Measurements from ENCODE around the gene KBTBD7.
A peak's percentile ranks its signal among the peaks of the same experiment; 100 is the strongest.

KBTBD7 gene

GRCh38 chr13:41213316-41213715, 18.9 kb upstream of the KBTBD7 start:
- DNase-seq = no peak
- TF ChIP-seq POLR2A (IDR thresholded peaks at IDR 0.05; ENCODE audit: low read length) (no peak), GATA1 (IDR thresholded peaks at IDR 0.05; ENCODE audit: low read depth, low read length) (no peak)

- no peak for DNase-seq
- no peak for TF ChIP-seq POLR2A (IDR thresholded peaks at IDR 0.05; ENCODE audit: low read length)
Measured at GRCh38 chr13:41212881-41213280, 18.5 kb upstream of the KBTBD7 start.

GRCh38 chr13:41211062-41211461, 16.7 kb upstream of the KBTBD7 start:
- no peak for TF ChIP-seq GATA1 (IDR thresholded peaks at IDR 0.05; ENCODE audit: low read depth, low read length)
- no peak for TF ChIP-seq POLR2A (IDR thresholded peaks at IDR 0.05; ENCODE audit: low read length)
- DNase-seq = no peak

GRCh38 chr13:41206467-41206866, 12.1 kb upstream of the KBTBD7 start:
- TF ChIP-seq GATA1 (IDR thresholded peaks at IDR 0.05; ENCODE audit: low read depth, low read length) (no peak), POLR2A (IDR thresholded peaks at IDR 0.05; ENCODE audit: low read length) (no peak)
- DNase-seq = no peak

- TF ChIP-seq GATA1 (IDR thresholded peaks at IDR 0.05; ENCODE audit: low read depth, low read length) (no peak), POLR2A (IDR thresholded peaks at IDR 0.05; ENCODE audit: low read length) (no peak)
- DNase-seq = no peak
Measured at GRCh38 chr13:41203810-41204209, 9.4 kb upstream of the KBTBD7 start.

- no peak for DNase-seq
- no peak for TF ChIP-seq POLR2A (IDR thresholded peaks at IDR 0.05; ENCODE audit: low read length)
- no peak for TF ChIP-seq GATA1 (IDR thresholded peaks at IDR 0.05; ENCODE audit: low read depth, low read length)
Measured at GRCh38 chr13:41200126-41200525, 5.8 kb upstream of the KBTBD7 start.

GRCh38 chr13:41199526-41199925, 5.2 kb upstream of the KBTBD7 start:
- TF ChIP-seq POLR2A (IDR thresholded peaks at IDR 0.05; ENCODE audit: low read length) (no peak), GATA1 (IDR thresholded peaks at IDR 0.05; ENCODE audit: low read depth, low read length) (no peak)
- no peak for DNase-seq

- DNase-seq = no peak
Measured at GRCh38 chr13:41199079-41199478, 4.7 kb upstream of the KBTBD7 start.

GRCh38 chr13:41196620-41197019, 2.3 kb upstream of the KBTBD7 start:
- no peak for TF ChIP-seq POLR2A (IDR thresholded peaks at IDR 0.05; ENCODE audit: low read length)
- no peak for TF ChIP-seq GATA1 (IDR thresholded peaks at IDR 0.05; ENCODE audit: low read depth, low read length)
- DNase-seq = peak; percentile 14 to 20

More at GRCh38 chr13:41199079-41199478, 4.7 kb upstream of the KBTBD7 start:
- no peak for TF ChIP-seq POLR2A (IDR thresholded peaks at IDR 0.05; ENCODE audit: low read length)
- no peak for TF ChIP-seq GATA1 (IDR thresholded peaks at IDR 0.05; ENCODE audit: low read depth, low read length)

GRCh38 chr13:41196011-41196410, 1.6 kb upstream of the KBTBD7 start:
- DNase-seq = no peak
- TF ChIP-seq GATA1 (IDR thresholded peaks at IDR 0.05; ENCODE audit: low read depth, low read length) (no peak), POLR2A (IDR thresholded peaks at IDR 0.05; ENCODE audit: low read length) (no peak)

- DNase-seq = no peak
- TF ChIP-seq GATA1 (IDR thresholded peaks at IDR 0.05; ENCODE audit: low read depth, low read length) = no peak
- TF ChIP-seq POLR2A (IDR thresholded peaks at IDR 0.05; ENCODE audit: low read length) = no peak
Measured at GRCh38 chr13:41193469-41193868, 900 bp downstream of the KBTBD7 start.

GRCh38 chr13:41188584-41188983, 5.8 kb downstream of the KBTBD7 start:
- TF ChIP-seq POLR2A (IDR thresholded peaks at IDR 0.05; ENCODE audit: low read length) (no peak), GATA1 (IDR thresholded peaks at IDR 0.05; ENCODE audit: low read depth, low read length) (no peak)
- DNase-seq = no peak

GRCh38 chr13:41186481-41186880, 7.9 kb downstream of the KBTBD7 start:
- no peak for TF ChIP-seq POLR2A (IDR thresholded peaks at IDR 0.05; ENCODE audit: low read length)
- no peak for TF ChIP-seq GATA1 (IDR thresholded peaks at IDR 0.05; ENCODE audit: low read depth, low read length)
- no peak for DNase-seq

- DNase-seq = no peak
- no peak for TF ChIP-seq POLR2A (IDR thresholded peaks at IDR 0.05; ENCODE audit: low read length)
- no peak for TF ChIP-seq GATA1 (IDR thresholded peaks at IDR 0.05; ENCODE audit: low read depth, low read length)
Measured at GRCh38 chr13:41182231-41182630, 12.1 kb downstream of the KBTBD7 start.

GRCh38 chr13:41179593-41180250, 14.6 kb downstream of the KBTBD7 start:
- DNase-seq = no peak
- TF ChIP-seq GATA1 (IDR thresholded peaks at IDR 0.05; ENCODE audit: low read depth, low read length) (no peak), POLR2A (IDR thresholded peaks at IDR 0.05; ENCODE audit: low read length) (no peak)

GRCh38 chr13:41178040-41178439, 16.3 kb downstream of the KBTBD7 start:
- TF ChIP-seq GATA1 (IDR thresholded peaks at IDR 0.05; ENCODE audit: low read depth, low read length) (no peak), POLR2A (IDR thresholded peaks at IDR 0.05; ENCODE audit: low read length) (no peak)
- no peak for DNase-seq

All from erythroblast (primary cell).